CD14-positive monocyte (primary cell): ENCODE data around the gene TRPV4. TPM values are rescaled to one million over a fixed set of nuclear protein-coding genes. Genes with fewer than 3 reads are reported as not detected.
A peak's percentile ranks its signal among the peaks of the same experiment; 100 is the strongest.

Experiments used
- DNase-seq, 3 donors: peaks; one replicate each; pipeline ENCODE4 v3.0.0-alpha.2; 2011 to 2022
- H2AFZ ChIP-seq: 2 replicates; pipeline ENCODE4 v1.6.0; 2012; ENCODE audit warnings: mild to moderate bottlenecking, low read depth, low read length, inconsistent platforms; ENCODE audit not compliant: insufficient read depth, poor library complexity, severe bottlenecking
- H3K27ac ChIP-seq, 2 donors: 1 replicate in 1 of 2; 2 replicates in 1 of 2; pipeline ENCODE4 v1.5.1; 2012 to 2013; ENCODE audit warnings: low read length in 2 of 2, control low read depth in 1 of 2, inconsistent platforms in 1 of 2, low read depth in 1 of 2, mild to moderate bottlenecking in 1 of 2
- H3K27me3 ChIP-seq, 2 donors: one replicate each; pipeline versions ENCODE4 v1.6.0 to v1.6.1; 2011 to 2013; ENCODE audit warnings: low read length in 2 of 2; ENCODE audit not compliant: control insufficient read depth in 2 of 2, insufficient read depth in 2 of 2
- H3K36me3 ChIP-seq, 2 donors: replicated peaks in 1 of 2; 1 replicate in 1 of 2; 2 replicates in 1 of 2; pipeline versions ENCODE4 v1.5.1 to v1.6.1; 2012 to 2013; ENCODE audit warnings: low read length in 2 of 2, control low read depth in 1 of 2, inconsistent platforms in 1 of 2, mild to moderate bottlenecking in 1 of 2; ENCODE audit not compliant: insufficient read depth in 2 of 2, control insufficient read depth in 1 of 2
- H3K4me1 ChIP-seq, 2 donors: 1 replicate in 1 of 2; 2 replicates in 1 of 2; pipeline versions ENCODE4 v1.5.1 to v1.6.1; 2012 to 2013; ENCODE audit warnings: low read length in 2 of 2, control low read depth in 1 of 2, inconsistent platforms in 1 of 2, mild to moderate bottlenecking in 1 of 2, moderate library complexity in 1 of 2; ENCODE audit not compliant: insufficient read depth in 2 of 2, control insufficient read depth in 1 of 2
- H3K4me2 ChIP-seq: replicated peaks from 2 replicates; pipeline ENCODE3; 2012; ENCODE audit warnings: low read length, moderate library complexity, mild to moderate bottlenecking; ENCODE audit not compliant: poor library complexity, severe bottlenecking; ENCODE audit errors: extremely low read depth
- H3K4me3 ChIP-seq, 3 experiments: fragments of 200-600 bp in 1 of 3; sonication (generic) in 1 of 3; replicated peaks in 1 of 3; 1 replicate in 2 of 3; 2 replicates in 1 of 3; pipeline ENCODE4 v1.5.1; 2011 to 2013; ENCODE audit warnings: low read length in 3 of 3, mild to moderate bottlenecking in 3 of 3, control low read depth in 2 of 3, low read depth in 2 of 3, inconsistent platforms in 1 of 3, moderate library complexity in 1 of 3
- H3K79me2 ChIP-seq: 2 replicates; pipeline ENCODE4 v1.6.0; 2012; ENCODE audit warnings: mild to moderate bottlenecking, control low read depth, inconsistent platforms, low read length, moderate library complexity; ENCODE audit not compliant: insufficient read depth
- H3K9ac ChIP-seq: 2 replicates; pipeline ENCODE4 v1.6.0; 2017; ENCODE audit warnings: low read length, mild to moderate bottlenecking; ENCODE audit not compliant: insufficient read depth, poor library complexity, severe bottlenecking
- H3K9me3 ChIP-seq, 2 donors: replicated peaks in 1 of 2; 1 replicate in 1 of 2; 2 replicates in 1 of 2; pipeline versions ENCODE4 v1.5.1 to v1.6.1; 2012 to 2013; ENCODE audit warnings: low read length in 2 of 2, control low read depth in 1 of 2; ENCODE audit not compliant: control insufficient read depth in 1 of 2, insufficient read depth in 1 of 2
- H4K20me1 ChIP-seq: 2 replicates; pipeline ENCODE4 v1.6.0; 2012; ENCODE audit warnings: mild to moderate bottlenecking, low read length, control low read depth, moderate library complexity; ENCODE audit not compliant: insufficient read depth
- H3K27ac Mint-ChIP-seq, 7 donors: one replicate each; pipeline ENCODE4 v1.8.0; 2020; ENCODE audit warnings: mild to moderate bottlenecking in 7 of 7, mixed read lengths in 7 of 7, moderate library complexity in 6 of 7, inconsistent platforms in 2 of 7
- H3K27me3 Mint-ChIP-seq, 3 donors: one replicate each; pipeline ENCODE4 v1.8.0; 2021 to 2022; ENCODE audit warnings: low read depth in 3 of 3, mild to moderate bottlenecking in 3 of 3, mixed read lengths in 3 of 3, moderate library complexity in 3 of 3, inconsistent platforms in 1 of 3
- H3K36me3 Mint-ChIP-seq, 2 donors: one replicate each; pipeline ENCODE4 v1.8.0; 2020; ENCODE audit warnings: mixed read lengths in 2 of 2, inconsistent platforms in 1 of 2, mild to moderate bottlenecking in 1 of 2
- H3K4me1 Mint-ChIP-seq: one replicate; pipeline ENCODE4 v1.8.0; 2020; ENCODE audit warnings: mild to moderate bottlenecking, mixed read lengths
- H3K4me3 Mint-ChIP-seq, 2 donors: one replicate each; pipeline ENCODE4 v1.8.0; 2020; ENCODE audit warnings: mild to moderate bottlenecking in 2 of 2, mixed read lengths in 2 of 2, moderate library complexity in 1 of 2
- H3K9me3 Mint-ChIP-seq, 7 donors: one replicate each; pipeline ENCODE4 v1.8.0; 2020 to 2022; ENCODE audit warnings: mixed read lengths in 7 of 7, mild to moderate bottlenecking in 6 of 7, moderate library complexity in 6 of 7, inconsistent platforms in 2 of 7
- CTCF ChIP-seq: fragments of 200-600 bp; IDR thresholded peaks from one replicate; pipeline ENCODE4 v1.8.0; 2022; ENCODE audit warnings: antibody characterized with exemption, mild to moderate bottlenecking
- WGBS: methylation state at CpG from one replicate; pipeline ENCODE4 v1.1.5; 2013; ENCODE audit warnings: missing lambda C conversion rate; ENCODE audit not compliant: insufficient coverage; 5-methylcytosine and 5-hydroxymethylcytosine counted together
- intact Hi-C, 2 donors: fragments of 100-400 bp; cut with micrococcal nuclease; formaldehyde crosslinking; loops; one replicate each; pipeline versions ENCODE4 v1.15.0 to v1.15.1; 2023
- polyA plus RNA-seq, 3 donors: library from polyadenylated mRNA; depleted of rRNA in 1 of 3; unstranded in 2 of 3; stranded (reverse) in 1 of 3; fragments of 300-500 nt in 2 of 3; fragments of >200 nt in 1 of 3; fragmentation: Illumina TruSeq in 2 of 3; gene quantifications; 1 replicate in 2 of 3; 2 replicates in 1 of 3; pipeline ENCODE4 v1.2.3, GENCODE V29; 2012 to 2021

Gene TRPV4
- polyA plus RNA-seq, 3 donors, result 0.64 to 3.1 (median 2.0) TPM

- H3K36me3 Mint-ChIP-seq, result no peaks in the 10 kb centered on the region
- peaks cover 0 to 15% of the 10 kb centered on the region in 2 donors for H3K9me3 ChIP-seq
- intact Hi-C loops, result no loop called here
- 87% methylated on average over 7 of the region's 8 CpGs for WGBS
- no peak for TF ChIP-seq CTCF
- H3K36me3 ChIP-seq, result no peaks in the 10 kb centered on the region
- no peaks in the 10 kb centered on the region for H3K4me1 ChIP-seq
- no peaks in the 10 kb centered on the region for H3K79me2 ChIP-seq
- no peak overlapping the region for H3K4me3 ChIP-seq
- H3K4me1 Mint-ChIP-seq, result peaks cover 6% of the 10 kb centered on the region
- no peaks in the 10 kb centered on the region for H3K27me3 ChIP-seq
- no peak overlapping the region for H2AFZ ChIP-seq
- H3K27me3 Mint-ChIP-seq, result peaks cover 3 to 9% (median 5%) of the 10 kb centered on the region in 3 donors
- no peak overlapping the region for H3K4me2 ChIP-seq
- H3K9ac ChIP-seq, result no peak overlapping the region
- no peak for DNase-seq
- H3K4me3 Mint-ChIP-seq, result no peak overlapping the region
- no peak overlapping the region for H3K27ac Mint-ChIP-seq
- no peak overlapping the region for H3K27ac ChIP-seq
- H3K9me3 Mint-ChIP-seq, result peaks cover 2 to 21% (median 12%) of the 10 kb centered on the region in 7 donors
- no peaks in the 10 kb centered on the region for H4K20me1 ChIP-seq
These were observed 49.3 kb downstream of the TRPV4 start for GRCh38 chr12:109783965-109784244.

DNA sequence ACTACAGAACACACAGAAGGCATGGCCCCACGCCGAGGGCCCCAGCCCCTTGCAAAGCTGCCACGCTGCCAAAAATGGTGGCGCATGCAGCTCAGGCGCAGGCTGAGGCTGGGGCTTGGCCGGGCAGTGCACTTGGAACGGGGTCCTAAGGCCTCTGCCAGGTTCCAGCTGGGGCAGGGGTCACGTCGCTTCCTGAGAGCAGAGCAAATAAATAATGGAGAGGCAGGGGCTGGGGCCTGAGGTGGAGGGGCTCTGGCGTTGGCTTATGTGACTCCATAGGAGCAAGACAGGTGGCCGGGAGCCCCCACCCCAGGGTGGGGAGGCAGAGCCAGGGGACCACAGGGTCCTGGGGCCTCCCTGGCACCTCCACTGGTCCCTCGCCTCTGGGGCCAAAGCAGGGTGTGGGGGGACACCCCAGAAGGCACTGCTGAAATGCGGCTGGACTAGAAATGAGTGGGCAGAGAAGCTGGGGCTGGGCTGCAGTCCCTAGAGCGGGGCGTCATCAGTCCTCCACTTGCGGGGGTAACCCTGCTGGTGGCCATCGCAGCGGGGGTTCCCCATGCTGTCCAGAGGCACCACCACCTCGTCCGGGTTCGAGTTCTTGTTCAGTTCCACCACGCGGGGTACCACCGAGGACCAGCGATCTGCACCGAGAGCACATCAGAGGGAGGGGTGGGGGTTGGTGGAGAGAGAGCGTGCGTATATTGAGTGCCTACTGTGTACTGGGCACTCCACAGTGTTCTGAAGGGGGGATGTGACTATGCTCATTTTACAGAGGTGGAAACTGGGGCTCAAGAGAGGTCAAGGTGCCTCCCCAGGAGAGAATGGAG, 49.8 kb downstream of the TRPV4 start:
- Histone ChIP-seq H2AFZ (no peak overlapping the region), H3K79me2 (no peaks in the 10 kb centered on the region), H3K27ac (no peak overlapping the region), H4K20me1 (no peaks in the 10 kb centered on the region), H3K36me3 (no peaks in the 10 kb centered on the region), H3K9ac (no peak overlapping the region), H3K4me3 (no peak overlapping the region), H3K4me2 (no peak overlapping the region), H3K27me3 (no peaks in the 10 kb centered on the region), H3K4me1 (no peaks in the 10 kb centered on the region), H3K9me3 (peaks cover 0 to 15% of the 10 kb centered on the region in 2 donors)
- no peak for DNase-seq
- Mint-ChIP-seq H3K27ac (peak overlapping the region in 1 of 7 donors; percentile 25), H3K4me1 (peaks cover 6% of the 10 kb centered on the region), H3K27me3 (peaks cover 3 to 9% (median 5%) of the 10 kb centered on the region in 3 donors), H3K36me3 (no peaks in the 10 kb centered on the region), H3K9me3 (peaks cover 2 to 21% (median 12%) of the 10 kb centered on the region in 7 donors), H3K4me3 (no peak overlapping the region)
- WGBS, result 97% methylated on average over 26 of the region's 28 CpGs
- intact Hi-C loops, result no loop called here
- no peak for TF ChIP-seq CTCF
